Astrocyte of the spinal cord (primary cell): ENCODE data around the gene SPATA13.
"Not testable (repeated sequence)": the region's sequence is repeated elsewhere in the genome, so short reads cannot be mapped to it uniquely, and the experiment has no call there.

Experiments used
- DNase-seq: peaks from one replicate; pipeline ENCODE4 v3.0.0; 2011; ENCODE audit warnings: low read depth, low spot score
- H3K4me3 ChIP-seq: 2 replicates; pipeline ENCODE4 v1.5.1; 2011; ENCODE audit warnings: low read depth, mild to moderate bottlenecking, low read length, moderate library complexity
- CTCF ChIP-seq: IDR thresholded peaks from 2 replicates; pipeline ENCODE4 v1.5.1; 2012; ENCODE audit warnings: low read depth, mild to moderate bottlenecking, low read length, inconsistent platforms
- in situ Hi-C: cut with HindIII; loops from 2 replicates; pipeline ENCODE4 v1.10.0; 2017; ENCODE audit warnings: low sequenced_read_pairs

Gene SPATA13

DNA sequence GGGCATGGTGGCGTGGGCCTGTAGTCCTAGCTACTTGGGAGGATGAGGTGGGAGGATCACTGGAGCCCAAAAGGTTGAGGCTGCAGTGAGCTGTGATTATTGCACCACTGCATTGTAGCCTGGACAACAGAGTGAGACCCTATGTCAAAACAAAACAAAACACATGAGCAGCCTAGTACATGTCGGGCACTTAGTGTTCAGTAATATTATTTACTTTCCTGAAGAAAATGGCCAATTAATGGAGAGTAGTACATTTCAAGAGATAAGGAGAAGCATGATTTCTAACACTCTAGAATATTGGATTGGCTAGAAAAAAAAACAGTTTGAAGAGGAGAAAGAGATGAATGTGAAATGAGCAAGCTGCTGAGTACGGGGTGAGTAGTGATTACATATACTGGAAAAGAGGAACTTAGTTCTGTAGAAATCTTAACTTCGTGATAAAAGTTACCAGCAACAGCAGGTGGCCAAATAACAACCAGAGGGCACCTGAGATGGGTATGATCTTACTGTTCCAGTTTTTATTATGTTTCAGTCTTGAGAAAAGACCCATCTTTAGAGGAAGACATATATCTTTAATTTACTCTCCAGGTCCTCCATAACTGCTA lies 36.2 kb downstream of the SPATA13 start:
- no peak for TF ChIP-seq CTCF
- in situ Hi-C loops: no loop called here
- H3K4me3 ChIP-seq: no peak overlapping the region
- DNase-seq: no peak

- in situ Hi-C loops: no loop called here
- DNase-seq: no peak
- TF ChIP-seq CTCF: no peak
- H3K4me3 ChIP-seq: no peak overlapping the region
Measured at GRCh38 chr13:24199016-24199415, 38.5 kb downstream of the SPATA13 start.

- no peak for TF ChIP-seq CTCF
- in situ Hi-C loops: no loop called here
- no peak for DNase-seq
- H3K4me3 ChIP-seq: no peak overlapping the region
Measured at GRCh38 chr13:24202215-24202614, 41.7 kb downstream of the SPATA13 start.

DNA sequence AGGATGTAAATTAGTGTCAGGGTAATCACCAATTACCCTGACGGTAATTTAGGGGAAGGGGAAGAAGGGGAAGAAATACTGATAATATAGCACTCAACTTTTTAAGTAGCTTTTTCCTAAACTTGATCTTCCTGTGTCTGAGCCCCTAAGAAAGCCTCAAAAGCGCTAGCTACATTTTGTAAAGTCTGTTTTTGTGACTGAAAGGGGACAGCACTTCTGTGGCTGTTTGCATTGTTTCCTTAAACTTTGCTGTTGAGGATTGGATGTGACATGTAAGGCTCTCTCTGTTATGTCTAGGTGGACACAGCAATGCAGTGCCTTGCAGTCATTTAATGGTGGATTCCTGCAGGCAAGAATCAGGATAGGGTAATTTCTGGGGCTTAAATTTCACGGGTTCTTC lies 42.8 kb downstream of the SPATA13 start:
- no peak overlapping the region for H3K4me3 ChIP-seq
- DNase-seq: no peak
- in situ Hi-C loops: no loop called here
- TF ChIP-seq CTCF: no peak

DNA sequence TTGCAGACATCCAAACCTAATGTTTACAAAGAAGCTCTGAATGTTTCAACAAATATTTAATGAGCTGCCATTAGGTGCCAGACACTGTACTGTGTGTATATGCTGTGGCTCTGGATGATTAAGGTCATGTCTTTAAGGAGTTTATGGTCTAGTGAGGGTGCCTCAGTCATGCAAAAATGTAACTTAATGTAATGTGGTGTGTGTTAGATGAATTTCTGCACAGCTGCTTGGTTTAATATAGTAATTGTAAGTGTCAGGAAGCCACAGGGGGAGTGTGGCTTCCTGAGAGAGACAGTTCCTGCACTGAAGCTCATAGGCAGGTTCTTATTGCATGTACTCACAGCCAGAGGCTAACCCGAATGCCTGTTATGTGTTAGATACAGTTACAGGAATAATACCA lies 43.3 kb downstream of the SPATA13 start:
- in situ Hi-C loops: no loop called here
- no peak for TF ChIP-seq CTCF
- peak; percentile 38 for DNase-seq
- H3K4me3 ChIP-seq: no peak overlapping the region

DNA sequence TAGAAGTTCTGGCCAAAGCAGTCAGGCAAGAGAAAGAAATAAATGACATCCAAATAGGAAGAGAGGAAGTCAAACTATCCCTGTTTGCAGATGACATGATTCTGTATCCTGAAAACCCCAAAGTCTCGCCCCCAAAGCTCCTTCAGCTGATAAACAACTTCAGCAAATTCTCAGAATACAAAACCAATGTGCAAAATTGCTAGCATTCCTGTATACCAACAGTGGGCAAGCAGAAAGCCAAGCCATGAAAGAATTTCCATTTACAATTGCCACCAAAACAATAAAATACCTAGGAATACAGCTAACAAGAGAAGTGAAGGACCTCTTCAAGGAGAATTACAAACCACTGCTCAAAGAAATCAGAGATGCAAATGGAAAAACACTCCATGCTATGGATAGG lies 44.6 kb downstream of the SPATA13 start:
- H3K4me3 ChIP-seq, DNase-seq, in situ Hi-C loops: not testable (repeated sequence)

- in situ Hi-C loops: no loop called here
- DNase-seq: peak; percentile 84
- TF ChIP-seq CTCF: no peak
- H3K4me3 ChIP-seq: no peak overlapping the region
Measured at GRCh38 chr13:24207841-24208667, 47.5 kb downstream of the SPATA13 start.
